OCI-LY3 (cell line): ENCODE measurements around the gene ALG1L2.
"Not testable (repeated sequence)": the region's sequence is repeated elsewhere in the genome, so short reads cannot be mapped to it uniquely, and the experiment has no call there.

Source experiments
- H2AFZ ChIP-seq: fragments of 200-600, 300-600 bp; shearing (Covaris generic); 2 replicates; pipeline ENCODE4 v1.6.0; 2014; ENCODE audit warnings: antibody characterized with exemption, low read depth, low read length
- H3K27ac ChIP-seq: fragments of 200-600, 300-600 bp; sonication (generic); 2 replicates; pipeline ENCODE4 v1.5.1; 2014; ENCODE audit warnings: mild to moderate bottlenecking, low read length, moderate library complexity, mixed read lengths
- H3K27me3 ChIP-seq: fragments of 200-600, 300-600 bp; sonication (generic); 2 replicates; pipeline ENCODE4 v1.6.1; 2014; ENCODE audit warnings: low read depth, low read length, mixed read lengths
- H3K36me3 ChIP-seq: fragments of 200-600, 300-600 bp; sonication (generic); replicated peaks from 2 replicates; pipeline ENCODE3; 2014; ENCODE audit warnings: low read depth, low read length, mixed read lengths
- H3K4me1 ChIP-seq: fragments of 300-600, 200-600 bp; sonication (generic); 2 replicates; pipeline ENCODE4 v1.6.1; 2014; ENCODE audit warnings: low read length, mixed read lengths
- H3K4me2 ChIP-seq: fragments of 200-600, 300-600 bp; sonication (generic); 2 replicates; pipeline ENCODE4 v1.6.1; 2014; ENCODE audit warnings: low read length, mixed read lengths
- H3K4me3 ChIP-seq: fragments of 300-600, 200-600 bp; sonication (generic); 2 replicates; pipeline ENCODE4 v1.5.1; 2014; ENCODE audit warnings: antibody characterized with exemption, mild to moderate bottlenecking, low read length, moderate library complexity
- H3K79me2 ChIP-seq: fragments of 300-600, 200-600 bp; shearing (Covaris generic); 2 replicates; pipeline ENCODE4 v1.6.1; 2014; ENCODE audit warnings: mild to moderate bottlenecking, low read length, mixed read lengths
- H3K9ac ChIP-seq: fragments of 300-600, 200-600 bp; shearing (Covaris generic); 2 replicates; pipeline ENCODE4 v1.6.0; 2014; ENCODE audit warnings: mild to moderate bottlenecking, low read length, moderate library complexity
- H3K9me3 ChIP-seq: fragments of 200-600, 300-600 bp; shearing (Covaris generic); 2 replicates; pipeline ENCODE4 v1.6.1; 2014; ENCODE audit warnings: low read length, mixed read lengths; ENCODE audit not compliant: insufficient read depth
- H4K20me1 ChIP-seq: fragments of 200-600, 300-600 bp; sonication (generic); 2 replicates; pipeline ENCODE4 v1.6.1; 2016; ENCODE audit warnings: low read length, mixed read lengths; ENCODE audit not compliant: insufficient read depth
- CTCF ChIP-seq: fragments of 200-600, 300-600 bp; sonication (generic); IDR thresholded peaks from 2 replicates; pipeline ENCODE4 v1.5.1; 2014; ENCODE audit warnings: antibody characterized with exemption, low read length, low read depth
- EZH2phosphoT487 ChIP-seq: fragments of 200-600 bp; shearing (Covaris generic); IDR thresholded peaks from 2 replicates; pipeline ENCODE4 v1.6.1; 2018; ENCODE audit warnings: antibody characterized with exemption, mixed run types, low read depth

The ALG1L2 gene

DNA sequence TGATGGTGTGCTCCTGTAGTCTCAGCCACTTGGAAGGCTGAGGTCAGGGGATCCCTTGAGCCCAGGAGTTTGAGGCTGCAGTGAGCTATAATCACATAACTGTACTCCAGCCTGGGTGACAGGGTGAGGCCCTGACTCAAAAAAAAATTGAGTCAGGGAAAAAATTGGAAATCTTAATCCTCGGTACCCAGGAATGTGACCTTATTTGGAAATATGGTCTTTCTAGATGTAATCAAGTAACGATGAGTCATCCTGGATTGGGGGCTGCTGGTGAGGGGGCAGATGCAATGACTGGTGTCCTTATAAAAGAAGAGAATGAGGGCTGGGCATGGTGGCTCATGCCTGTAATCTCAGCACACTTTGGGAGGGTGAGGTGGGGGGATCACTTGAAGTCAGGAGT lies 33.8 kb downstream of the ALG1L2 start:
- H3K9me3 ChIP-seq, H4K20me1 ChIP-seq, H3K79me2 ChIP-seq, H3K9ac ChIP-seq, H3K36me3 ChIP-seq, H2AFZ ChIP-seq, H3K27ac ChIP-seq, H3K4me3 ChIP-seq, H3K4me1 ChIP-seq, H3K4me2 ChIP-seq, H3K27me3 ChIP-seq: not testable (repeated sequence)

DNA sequence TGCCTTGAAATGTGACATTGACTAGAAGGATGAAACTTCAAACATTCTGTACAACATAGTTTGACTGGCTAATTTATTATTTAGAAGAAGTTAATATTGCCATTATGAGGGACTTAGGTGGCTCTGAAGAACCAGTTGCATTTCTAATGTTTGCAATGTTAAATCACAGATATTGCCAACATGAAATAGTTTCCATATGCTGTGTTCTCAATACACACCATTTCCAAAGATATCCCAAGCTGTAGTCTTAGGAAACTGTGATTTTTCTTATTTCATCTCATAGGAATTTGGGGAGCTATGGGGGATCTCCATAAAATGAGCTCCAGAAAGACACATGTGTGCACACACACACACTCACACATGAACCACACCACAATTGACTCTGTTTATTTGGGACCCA lies 36.3 kb downstream of the ALG1L2 start:
- H3K36me3 ChIP-seq = no peaks in the 10 kb centered on the region
- no peak overlapping the region for H3K4me3 ChIP-seq
- no peak for TF ChIP-seq EZH2phosphoT487
- no peak for TF ChIP-seq CTCF
- no peak overlapping the region for H3K9ac ChIP-seq
- no peak overlapping the region for H2AFZ ChIP-seq
- no peak overlapping the region for H3K27ac ChIP-seq
- no peaks in the 10 kb centered on the region for H3K4me1 ChIP-seq
- H3K27me3 ChIP-seq = no peaks in the 10 kb centered on the region
- H3K4me2 ChIP-seq = no peak overlapping the region
- H3K79me2 ChIP-seq = no peaks in the 10 kb centered on the region
- no peaks in the 10 kb centered on the region for H3K9me3 ChIP-seq
- H4K20me1 ChIP-seq = no peaks in the 10 kb centered on the region

- not testable (repeated sequence) for H3K27me3 ChIP-seq, H3K27ac ChIP-seq, H3K4me1 ChIP-seq, H3K9me3 ChIP-seq, H2AFZ ChIP-seq, H3K9ac ChIP-seq, H3K36me3 ChIP-seq, H3K79me2 ChIP-seq, H3K4me3 ChIP-seq, H3K4me2 ChIP-seq, H4K20me1 ChIP-seq
Observed at GRCh38 chr3:130119824-130120223, 38.2 kb downstream of the ALG1L2 start.

GRCh38 chr3:130120291-130120690 lies 38.7 kb downstream of the ALG1L2 start:
- not testable (repeated sequence) for H3K36me3 ChIP-seq, H3K79me2 ChIP-seq, H3K27ac ChIP-seq, H3K4me2 ChIP-seq, H3K9ac ChIP-seq, H3K9me3 ChIP-seq, H3K4me3 ChIP-seq, H3K4me1 ChIP-seq, H4K20me1 ChIP-seq, H2AFZ ChIP-seq, H3K27me3 ChIP-seq

DNA sequence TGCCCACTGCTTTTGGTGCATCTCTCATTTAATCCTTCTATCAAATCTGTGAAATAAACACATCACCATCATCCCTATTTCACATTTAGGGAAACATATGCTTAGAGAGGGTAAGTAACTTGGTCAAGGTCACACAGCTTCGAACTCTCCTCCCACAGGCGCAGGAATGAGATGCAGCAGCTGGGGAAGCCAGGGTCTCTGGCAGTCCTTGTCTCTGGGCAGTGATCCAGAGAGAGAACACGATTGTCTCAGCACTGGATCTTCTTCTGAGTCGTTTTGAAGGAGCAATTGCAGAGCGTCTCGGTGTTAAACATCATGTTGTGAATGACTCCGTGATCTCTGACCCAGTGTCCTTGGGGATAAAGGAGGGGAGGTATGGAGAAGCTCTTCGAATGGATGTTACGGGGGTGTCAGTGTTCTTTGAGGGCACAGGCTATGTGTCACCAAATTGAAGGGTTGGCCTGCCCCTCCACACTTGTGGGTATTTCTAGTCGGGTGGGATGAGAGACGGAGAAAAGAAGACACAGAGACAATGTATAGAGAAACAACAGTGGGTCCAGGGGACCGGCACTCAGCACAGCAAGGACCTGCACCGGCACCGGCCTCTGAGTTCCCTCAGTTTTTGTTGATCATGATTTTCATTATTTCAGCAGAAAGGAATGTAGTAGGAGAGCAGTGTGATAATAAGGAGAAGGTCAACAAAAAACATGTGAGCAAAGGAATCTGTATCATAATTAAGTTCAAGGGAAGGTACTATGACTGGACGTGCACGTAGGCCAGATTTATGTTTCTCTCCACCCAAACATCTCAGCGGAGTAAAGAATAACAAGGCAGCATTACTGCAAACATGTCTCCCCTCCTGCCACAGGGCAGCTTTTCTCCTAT lies 41.5 kb downstream of the ALG1L2 start:
- not testable (repeated sequence) for H3K4me1 ChIP-seq, H3K79me2 ChIP-seq, H3K27ac ChIP-seq, H3K36me3 ChIP-seq, H3K4me2 ChIP-seq, H3K27me3 ChIP-seq, H3K9ac ChIP-seq, H3K9me3 ChIP-seq, H4K20me1 ChIP-seq, H3K4me3 ChIP-seq, H2AFZ ChIP-seq

GRCh38 chr3:130125406-130125805 lies 43.8 kb downstream of the ALG1L2 start:
- not testable (repeated sequence) for H3K9me3 ChIP-seq, H3K36me3 ChIP-seq, H3K27ac ChIP-seq, H3K4me3 ChIP-seq, H2AFZ ChIP-seq, H3K79me2 ChIP-seq, H4K20me1 ChIP-seq, H3K4me2 ChIP-seq, H3K27me3 ChIP-seq, H3K9ac ChIP-seq, H3K4me1 ChIP-seq

- H3K79me2 ChIP-seq, H3K4me2 ChIP-seq, H2AFZ ChIP-seq, H4K20me1 ChIP-seq, H3K9ac ChIP-seq, H3K36me3 ChIP-seq, H3K27ac ChIP-seq, H3K27me3 ChIP-seq, H3K4me1 ChIP-seq, H3K4me3 ChIP-seq, H3K9me3 ChIP-seq: not testable (repeated sequence)
Observed at GRCh38 chr3:130136337-130136736, 54.7 kb downstream of the ALG1L2 start.

GRCh38 chr3:130137685-130138084 lies 56.1 kb downstream of the ALG1L2 start:
- not testable (repeated sequence) for H3K4me1 ChIP-seq, H3K4me2 ChIP-seq, H3K9ac ChIP-seq, H3K36me3 ChIP-seq, H3K9me3 ChIP-seq, H3K27ac ChIP-seq, H4K20me1 ChIP-seq, H2AFZ ChIP-seq, H3K4me3 ChIP-seq, H3K27me3 ChIP-seq, H3K79me2 ChIP-seq

- not testable (repeated sequence) for H3K4me2 ChIP-seq, H3K36me3 ChIP-seq, H3K27me3 ChIP-seq, H3K9ac ChIP-seq, H2AFZ ChIP-seq, H3K79me2 ChIP-seq, H3K27ac ChIP-seq, H3K4me1 ChIP-seq, H3K4me3 ChIP-seq, H4K20me1 ChIP-seq, H3K9me3 ChIP-seq
Observed at GRCh38 chr3:130138992-130139391, 57.4 kb downstream of the ALG1L2 start.
